Thyroid gland (tissue), 4 donors: ENCODE measurements around the gene PAFAH1B1.

Source experiments
- POLR2A ChIP-seq, 2 donors: fragments of 450-650 bp; IDR thresholded peaks; one replicate each; pipeline ENCODE4 v1.6.1; 2017; ENCODE audit warnings: antibody characterized with exemption in 2 of 2, mild to moderate bottlenecking in 2 of 2, moderate library complexity in 1 of 2
- TF ChIP-seq, protein P1 (sequence below), 6 experiments: fragments of 200-600 bp in 3 of 6; fragments of 450-650 bp in 3 of 6; sonication (generic) in 3 of 6; IDR thresholded peaks; one replicate each; pipeline ENCODE4 v1.5.1; 2016 to 2019; ENCODE audit warnings: antibody characterized with exemption in 6 of 6, mild to moderate bottlenecking in 2 of 6, inconsistent platforms in 1 of 6, moderate library complexity in 1 of 6

DNA sequence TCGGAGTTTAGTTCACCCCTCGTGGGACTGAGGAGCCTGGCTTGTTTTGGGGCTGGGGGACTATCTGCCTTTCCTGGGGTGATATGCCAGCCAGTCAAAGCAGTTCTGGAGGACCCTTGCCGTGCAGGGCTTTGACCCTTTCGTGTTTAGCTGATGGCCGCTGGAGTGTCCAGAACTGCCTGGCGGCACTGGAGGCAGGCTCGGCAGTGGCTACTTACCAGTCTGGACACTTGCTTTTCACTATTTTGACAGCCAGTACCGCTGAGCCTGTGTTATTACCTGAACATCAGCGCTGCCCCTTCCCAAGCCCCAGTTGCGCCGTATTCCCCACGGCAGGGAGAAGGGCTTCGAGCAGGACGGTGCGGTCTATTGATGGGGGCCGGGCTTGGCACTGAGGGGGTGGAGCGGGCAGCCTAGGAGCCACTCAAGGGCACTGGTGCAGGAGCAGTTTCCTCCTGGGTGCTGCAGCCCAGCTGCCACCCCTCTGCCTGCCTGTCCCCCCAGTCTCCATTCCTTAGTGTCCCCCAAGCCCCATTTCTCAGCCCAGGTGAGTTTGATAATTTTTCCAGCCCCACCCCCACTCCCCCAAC lies 137.4 kb downstream of the PAFAH1B1 start:
- TF ChIP-seq POLR2A (IDR thresholded peaks at IDR 0.05), result no peak
- TF ChIP-seq, protein P1, sequence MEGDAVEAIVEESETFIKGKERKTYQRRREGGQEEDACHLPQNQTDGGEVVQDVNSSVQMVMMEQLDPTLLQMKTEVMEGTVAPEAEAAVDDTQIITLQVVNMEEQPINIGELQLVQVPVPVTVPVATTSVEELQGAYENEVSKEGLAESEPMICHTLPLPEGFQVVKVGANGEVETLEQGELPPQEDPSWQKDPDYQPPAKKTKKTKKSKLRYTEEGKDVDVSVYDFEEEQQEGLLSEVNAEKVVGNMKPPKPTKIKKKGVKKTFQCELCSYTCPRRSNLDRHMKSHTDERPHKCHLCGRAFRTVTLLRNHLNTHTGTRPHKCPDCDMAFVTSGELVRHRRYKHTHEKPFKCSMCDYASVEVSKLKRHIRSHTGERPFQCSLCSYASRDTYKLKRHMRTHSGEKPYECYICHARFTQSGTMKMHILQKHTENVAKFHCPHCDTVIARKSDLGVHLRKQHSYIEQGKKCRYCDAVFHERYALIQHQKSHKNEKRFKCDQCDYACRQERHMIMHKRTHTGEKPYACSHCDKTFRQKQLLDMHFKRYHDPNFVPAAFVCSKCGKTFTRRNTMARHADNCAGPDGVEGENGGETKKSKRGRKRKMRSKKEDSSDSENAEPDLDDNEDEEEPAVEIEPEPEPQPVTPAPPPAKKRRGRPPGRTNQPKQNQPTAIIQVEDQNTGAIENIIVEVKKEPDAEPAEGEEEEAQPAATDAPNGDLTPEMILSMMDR (IDR thresholded peaks at IDR 0.05), result no peak
